GM12878 (cell line): ENCODE data around the gene SLCO1C1. TPM values are rescaled to one million over a fixed set of nuclear protein-coding genes. Genes with fewer than 3 reads are reported as not detected.

Experiments
- ATAC-seq: fragments of 200-7000 bp; cut with Tn5 transposase; 3 replicates; pipeline ENCODE4 v1.9.1; 2020; ENCODE audit warnings: mild to moderate bottlenecking, moderate library complexity
- BruUV-seq: library from RNA; stranded (reverse); fragments of 400-500 nt; replicated peaks from 2 replicates; lab custom pipeline; 2021; lab: Mats Ljungman, UMichigan
- CTCF ChIA-PET: fragments of 300-600 bp; sonication (Branson Sonifier 250); formaldehyde crosslinking; extraction: SDS; loops from one replicate; lab custom pipeline; 2021; ENCODE audit warnings: inconsistent platforms; lab: Yijun Ruan, JAX
- POLR2A ChIA-PET: fragments of 350-600 bp; formaldehyde crosslinking; extraction: SDS; loops from one replicate; lab custom pipeline; 2021; ENCODE audit warnings: inconsistent platforms; lab: Charles Lee
- RAD21 ChIA-PET: fragments of 300-600 bp; sonication (Branson Sonifier 250); formaldehyde crosslinking; loops from one replicate; lab custom pipeline; 2023; ENCODE audit warnings: antibody characterized with exemption; ENCODE audit not compliant: unreplicated experiment; lab: Charles Lee
- SMC1A ChIA-PET: fragments of 300-600 bp; sonication (Branson Sonifier 250); formaldehyde crosslinking; loops from one replicate; lab custom pipeline; 2023; ENCODE audit not compliant: unreplicated experiment, uncharacterized antibody; lab: Charles Lee
- DNase-seq: peaks from one replicate; pipeline ENCODE4 v3.0.0-alpha.2; 2011; ENCODE audit warnings: low read depth, low spot score
- FAIRE-seq: peaks from 3 replicates; lab custom pipeline; 2011; peaks lifted over from hg19 to GRCh38; lab: Jason Lieb, UNC
- H2AFZ ChIP-seq: 2 replicates; pipeline ENCODE4 v1.6.0; 2011; ENCODE audit warnings: low read depth, low read length, control low read depth; ENCODE audit not compliant: control insufficient read depth
- H3K27ac ChIP-seq: 2 replicates; pipeline ENCODE4 v1.5.1; 2011; ENCODE audit warnings: control low read depth; ENCODE audit not compliant: control insufficient read depth, insufficient read depth
- H3K27me3 ChIP-seq, 2 experiments: replicated peaks in 1 of 2; 2 replicates each; pipeline versions ENCODE4 v1.6.0 to v1.6.1; 2011; ENCODE audit warnings: low read length in 1 of 2; ENCODE audit not compliant: control insufficient read depth in 2 of 2, insufficient read depth in 2 of 2
- H3K36me3 ChIP-seq, 2 experiments: 2 replicates each; pipeline ENCODE4 v1.5.1; 2011; ENCODE audit warnings: low read length in 1 of 2; ENCODE audit not compliant: control insufficient read depth in 2 of 2, insufficient read depth in 2 of 2
- H3K4me1 ChIP-seq: 2 replicates; pipeline ENCODE4 v1.6.1; 2011; ENCODE audit warnings: mild to moderate bottlenecking, low read length, moderate library complexity, mixed read lengths; ENCODE audit not compliant: control insufficient read depth, insufficient read depth
- H3K4me2 ChIP-seq: 2 replicates; pipeline ENCODE4 v1.6.0; 2011; ENCODE audit warnings: control low read depth; ENCODE audit not compliant: control insufficient read depth, insufficient read depth
- H3K4me3 ChIP-seq: fragments of 200-600 bp; sonication (generic); 2 replicates; pipeline ENCODE4 v1.5.1; 2016
- H3K79me2 ChIP-seq: 2 replicates; pipeline ENCODE4 v1.6.0; 2011; ENCODE audit warnings: low read length; ENCODE audit not compliant: control insufficient read depth, insufficient read depth
- H3K9ac ChIP-seq: 2 replicates; pipeline ENCODE4 v1.8.0; 2011; ENCODE audit warnings: low read length, control low read depth, mixed read lengths; ENCODE audit not compliant: control insufficient read depth, insufficient read depth
- H3K9me3 ChIP-seq: replicated peaks from 3 replicates; pipeline ENCODE4 v1.5.1; 2011; ENCODE audit warnings: mild to moderate bottlenecking, low read length; ENCODE audit not compliant: control insufficient read depth, insufficient read depth
- H4K20me1 ChIP-seq: 2 replicates; pipeline ENCODE4 v1.6.0; 2011; ENCODE audit not compliant: control insufficient read depth, insufficient read depth
- BCL11A ChIP-seq: IDR thresholded peaks from 2 replicates; pipeline ENCODE4 v1.6.1; 2011; ENCODE audit warnings: low read depth, low read length
- BHLHE40 ChIP-seq, 2 experiments: fragments of 450-650 bp in 1 of 2; IDR thresholded peaks; 2 replicates each; pipeline ENCODE4 v1.6.1; 2011 to 2017; ENCODE audit warnings: low read depth in 2 of 2, borderline replicate concordance in 1 of 2, improper control_type of control experiment in 1 of 2, low read length in 1 of 2, mild to moderate bottlenecking in 1 of 2
- BRCA1 ChIP-seq: IDR thresholded peaks from 2 replicates; pipeline ENCODE4 v1.6.1; 2011; ENCODE audit warnings: low read depth, low read length, improper control_type of control experiment
- CEBPZ ChIP-seq: fragments of 150-350 bp; IDR thresholded peaks from 2 replicates; pipeline ENCODE4 v1.6.1; 2016; ENCODE audit warnings: low read depth, low read length
- CHD1 ChIP-seq: IDR thresholded peaks from 2 replicates; pipeline ENCODE4 v1.6.1; 2012; ENCODE audit warnings: low read depth, low read length, improper control_type of control experiment
- DPF2 ChIP-seq: fragments of 450-650 bp; IDR thresholded peaks from 2 replicates; pipeline ENCODE4 v1.6.1; 2017; ENCODE audit warnings: mild to moderate bottlenecking
- EED ChIP-seq: sonication (generic); IDR thresholded peaks from 2 replicates; pipeline ENCODE4 v1.6.1; 2016; ENCODE audit warnings: antibody characterized with exemption, low read depth
- KDM1A ChIP-seq: fragments of 200-600 bp; sonication (generic); IDR thresholded peaks from 2 replicates; pipeline ENCODE4 v1.6.1; 2016; ENCODE audit warnings: borderline replicate concordance
- KLF5 ChIP-seq: fragments of 450-650 bp; IDR thresholded peaks from 2 replicates; pipeline ENCODE4 v1.6.1; 2014; ENCODE audit warnings: mild to moderate bottlenecking; ENCODE audit not compliant: partially characterized antibody
- NFXL1 ChIP-seq: fragments of 450-650 bp; IDR thresholded peaks from 2 replicates; pipeline ENCODE4 v1.6.1; 2017; ENCODE audit warnings: antibody characterized with exemption, mild to moderate bottlenecking, borderline replicate concordance
- PAX8 ChIP-seq: fragments of 450-650 bp; IDR thresholded peaks from 2 replicates; pipeline ENCODE4 v1.6.1; 2017; ENCODE audit warnings: mild to moderate bottlenecking, moderate library complexity
- RBBP5 ChIP-seq: fragments of 200-600 bp; sonication (generic); conservative IDR thresholded peaks from 2 replicates; pipeline ENCODE4 v1.6.1; 2016
- RELA ChIP-seq: fragments of 450-650 bp; IDR thresholded peaks from 2 replicates; pipeline ENCODE4 v1.8.0; 2014; ENCODE audit warnings: borderline replicate concordance; ENCODE audit not compliant: partially characterized antibody
- SP1 ChIP-seq: IDR thresholded peaks from one replicate; pipeline ENCODE4 v1.6.1; 2011; ENCODE audit warnings: low read depth, low read length
- STAT1 ChIP-seq: fragments of 450-650 bp; conservative IDR thresholded peaks from 2 replicates; pipeline ENCODE4 v1.6.1; 2014; ENCODE audit warnings: antibody characterized with exemption, mild to moderate bottlenecking
- ZNF24 ChIP-seq: fragments of 450-650 bp; IDR thresholded peaks from 2 replicates; pipeline ENCODE4 v1.6.1; 2017; ENCODE audit warnings: antibody characterized with exemption, mild to moderate bottlenecking
- ZNF384 ChIP-seq: IDR thresholded peaks from 2 replicates; pipeline ENCODE4 v1.6.1; 2012; ENCODE audit warnings: low read depth, mild to moderate bottlenecking, low read length, improper control_type of control experiment, borderline replicate concordance
- ZNF687 ChIP-seq: fragments of 450-650 bp; IDR thresholded peaks from 2 replicates; pipeline ENCODE4 v1.6.1; 2017; ENCODE audit warnings: mild to moderate bottlenecking, moderate library complexity
- WGBS: methylation state at CpG from one replicate; pipeline ENCODE4 v1.1.6; 2016; ENCODE audit warnings: low lambda C conversion rate; ENCODE audit not compliant: insufficient replicate concordance, insufficient coverage; ENCODE audit errors: missing lambda C conversion rate; 5-methylcytosine and 5-hydroxymethylcytosine counted together
- in situ Hi-C: fragments of 300-500 bp; cut with MboI; formaldehyde crosslinking; loops from 9 replicates; pipeline ENCODE4 v1.14.3; 2018; ENCODE audit warnings: mixed read lengths
- intact Hi-C: fragments of 100-400 bp; cut with micrococcal nuclease; formaldehyde crosslinking; loops from one replicate; pipeline ENCODE4 v1.14.2; 2022; ENCODE audit not compliant: unreplicated experiment
- polyA plus RNA-seq, 11 experiments: library from polyadenylated mRNA; depleted of rRNA in 4 of 11; unstranded in 6 of 11; stranded (reverse) in 5 of 11; fragments of >200 nt; fragmentation: Nextera tagmentation in 4 of 11; fragmentation: Illumina TruSeq in 1 of 11; extraction: Ambion mirVana in 4 of 11; extraction: Trizol in 1 of 11; gene quantifications; 1 replicate in 1 of 11; 2 replicates in 10 of 11; pipeline versions ENCODE4 v1.2.1 to v1.2.3, GENCODE V29; 2011 to 2016; ENCODE audit warnings: inconsistent platforms in 2 of 11, missing spikeins in 2 of 11, low read depth in 1 of 11
- total RNA-seq, 4 experiments: library from RNA; depleted of rRNA in 3 of 4; stranded (reverse); fragments of >200 nt in 3 of 4; fragmentation: Illumina TruSeq in 1 of 4; extraction: Trizol in 1 of 4; gene quantifications; 2 replicates each; pipeline versions ENCODE4 v1.2.1 to v1.2.3, GENCODE V29; 2013 to 2021
- TF ChIP-seq, protein P1 (sequence below): IDR thresholded peaks from 2 replicates; pipeline ENCODE4 v1.6.1; 2011; ENCODE audit warnings: borderline replicate concordance, low read depth, mild to moderate bottlenecking, moderate library complexity, mixed read lengths, low read length; ENCODE audit not compliant: insufficient read depth; ENCODE audit errors: extremely low read length

The SLCO1C1 gene
- total and polyA plus RNA-seq, 10 of the 15 experiments (the other 5 are each of a cell fraction or from before 2014, with no cell fraction given): 0.22 TPM; not detected in 9

GRCh38 chr12:20653871-20654270 lies 41.3 kb upstream of the SLCO1C1 start:
- Histone ChIP-seq H3K4me1 (no peaks in the 10 kb centered on the region), H3K4me2 (no peak overlapping the region), H3K9me3 (no peaks in the 10 kb centered on the region), H3K4me3 (no peak overlapping the region), H4K20me1 (no peaks in the 10 kb centered on the region), H3K9ac (no peak overlapping the region), H2AFZ (no peak overlapping the region), H3K36me3 (no peaks in the 10 kb centered on the region), H3K27ac (no peak overlapping the region), H3K79me2 (no peaks in the 10 kb centered on the region), H3K27me3 (no peaks in the 10 kb centered on the region)
- ChIA-PET SMC1A (no interaction called here), POLR2A (interaction anchor here (0.6 kb wide), 1 partner anchor 26 kb away, joined by 5 read pairs; no protein-coding TSS in a partner anchor), CTCF (no interaction called here), RAD21 (no interaction called here)
- 15% methylated on average over 2 of the region's 2 CpGs for WGBS
- intact Hi-C loops: no loop called here
- no peak for FAIRE-seq
- in situ Hi-C loops: no loop called here
- BruUV-seq: no TSS peak
- TF ChIP-seq CEBPZ (no peak), CHD1 (no peak), ZNF24 (no peak), BCL11A (no peak), RBBP5 (no peak), SP1 (no peak), BHLHE40 (IDR thresholded peaks at IDR 0.05; ENCODE audit: borderline replicate concordance in 1 of 2, low read depth in 2 of 2, low read length in 1 of 2) (no peak), BRCA1 (no peak), KDM1A (no peak), PAX8 (no peak), ZNF687 (no peak), RELA (no peak), ZNF384 (no peak), STAT1 (no peak), DPF2 (no peak), EED (no peak), KLF5 (no peak), NFXL1 (no peak)
- TF ChIP-seq, protein P1, sequence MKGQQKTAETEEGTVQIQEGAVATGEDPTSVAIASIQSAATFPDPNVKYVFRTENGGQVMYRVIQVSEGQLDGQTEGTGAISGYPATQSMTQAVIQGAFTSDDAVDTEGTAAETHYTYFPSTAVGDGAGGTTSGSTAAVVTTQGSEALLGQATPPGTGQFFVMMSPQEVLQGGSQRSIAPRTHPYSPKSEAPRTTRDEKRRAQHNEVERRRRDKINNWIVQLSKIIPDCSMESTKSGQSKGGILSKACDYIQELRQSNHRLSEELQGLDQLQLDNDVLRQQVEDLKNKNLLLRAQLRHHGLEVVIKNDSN: no peak
- DNase-seq: no peak
- no peak for ATAC-seq
